ENCODE measurements around the gene ROBO4.

DNA sequence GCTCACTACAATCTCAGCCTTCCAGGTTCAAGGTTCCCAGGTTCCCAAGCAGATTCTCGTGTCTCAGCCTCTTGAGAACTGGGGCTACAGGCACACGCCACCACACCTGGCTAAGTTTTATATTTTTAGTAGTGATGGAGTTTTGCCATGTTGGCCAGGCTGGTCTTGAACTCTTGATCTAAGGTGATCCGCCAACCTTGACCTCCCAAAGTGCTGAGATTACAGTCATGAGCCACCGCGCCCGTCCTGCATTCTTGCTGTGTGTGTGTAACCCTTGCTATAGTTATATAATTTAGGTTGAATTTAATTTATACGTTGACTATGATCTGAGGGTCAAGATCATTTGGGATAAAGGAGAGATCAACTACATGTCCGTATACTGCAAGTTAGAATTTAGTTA, 61.7 kb downstream of the ROBO4 start:
- no peak for TF ChIP-seq CTCF (IDR thresholded peaks at IDR 0.05)
- TF ChIP-seq POLR2A (IDR thresholded peaks at IDR 0.05) = no peak

Data from right lobe of liver (tissue), 4 donors.